RPMI7951 (cell line): ENCODE measurements around the gene ARF4. TPM values are rescaled to one million over a fixed set of nuclear protein-coding genes. Genes with fewer than 3 reads are reported as not detected.

Experiments
- total RNA-seq: library from RNA; depleted of rRNA; stranded (reverse); fragments of >200 nt; shearing (Covaris generic); gene quantifications from 2 replicates; pipeline ENCODE4 v1.2.3, GENCODE V29; 2014; rRNA removed

The ARF4 gene
- total RNA-seq, 1 experiment from 2014 or later = 554 TPM

Other genes with a start within 250 kb of the ARF4 start
- gene DNAH12, start 53.0 kb downstream of the ARF4 start, total RNA-seq = 0.49 and 1.6 TPM in 2 replicates
- gene PDE12, start 41.1 kb downstream of the ARF4 start, total RNA-seq = 25.0 and 27.0 TPM in 2 replicates
- 19.9 and 28.5 TPM in 2 replicates for gene DENND6A, start 95.7 kb upstream of the ARF4 start, total RNA-seq
- gene SLMAP, start 159.0 kb upstream of the ARF4 start, total RNA-seq = 38.9 and 48.4 TPM in 2 replicates